Gastrocnemius medialis (tissue), 4 donors: ENCODE data around the gene CELF4. TPM values are rescaled to one million over a fixed set of nuclear protein-coding genes. Genes with fewer than 3 reads are reported as not detected.

ENCODE experiments used
- ATAC-seq, 2 donors: fragments of 150-250 bp; one replicate each; pipeline ENCODE4 v1.9.1; 2016
- DNase-seq, 2 donors: peaks; one replicate each; pipeline ENCODE4 v3.0.0-alpha.2; 2019
- H3K27ac ChIP-seq, 4 donors: fragments of 200-600 bp; sonication (generic); 1 replicate in 1 of 4; 2 replicates in 3 of 4; pipeline ENCODE4 v1.5.1; 2016 to 2018; ENCODE audit warnings: mild to moderate bottlenecking in 2 of 4, moderate library complexity in 1 of 4
- H3K27me3 ChIP-seq, 3 donors: fragments of 200-600 bp; sonication (generic) in 2 of 3; 1 replicate in 1 of 3; 2 replicates in 2 of 3; pipeline versions ENCODE4 v1.5.1 to v1.6.0; 2016 to 2019; ENCODE audit warnings: mild to moderate bottlenecking in 1 of 3, moderate library complexity in 1 of 3
- H3K36me3 ChIP-seq, 2 donors: fragments of 200-600 bp; sonication (generic) in 1 of 2; one replicate each; pipeline ENCODE4 v1.5.1; 2017 to 2018
- H3K4me1 ChIP-seq, 2 donors: fragments of 200-600 bp; sonication (generic) in 1 of 2; one replicate each; pipeline ENCODE4 v1.5.1; 2016 to 2017; ENCODE audit warnings: mild to moderate bottlenecking in 2 of 2
- H3K4me3 ChIP-seq, 4 donors: fragments of 200-600 bp; sonication (generic) in 3 of 4; 1 replicate in 1 of 4; 2 replicates in 3 of 4; pipeline ENCODE4 v1.5.1; 2016 to 2019; ENCODE audit warnings: mild to moderate bottlenecking in 2 of 4
- H3K9me3 ChIP-seq, 3 donors: fragments of 200-600 bp; sonication (generic) in 2 of 3; 1 replicate in 1 of 3; 2 replicates in 2 of 3; pipeline ENCODE4 v1.5.1; 2016 to 2019
- CTCF ChIP-seq, 5 experiments: fragments of 450-650 bp in 3 of 5; fragments of 200-600 bp in 2 of 5; sonication (generic) in 2 of 5; IDR thresholded peaks in 4 of 5; conservative IDR thresholded peaks in 1 of 5; 1 replicate in 4 of 5; 2 replicates in 1 of 5; pipeline ENCODE4 v1.5.1; 2016 to 2019; ENCODE audit warnings: antibody characterized with exemption in 5 of 5, mild to moderate bottlenecking in 3 of 5, moderate library complexity in 3 of 5
- POLR2A ChIP-seq, 2 donors: fragments of 450-650 bp; IDR thresholded peaks; one replicate each; pipeline ENCODE4 v1.6.1; 2017; ENCODE audit warnings: antibody characterized with exemption in 2 of 2, mild to moderate bottlenecking in 2 of 2, moderate library complexity in 2 of 2
- in situ Hi-C, 4 donors: fragments of 200-750 bp; cut with MboI; loops; one replicate each; pipeline versions ENCODE4 v1.15.0 to v1.8.0; 2017; ENCODE audit warnings: low sequenced_read_pairs in 4 of 4
- intact Hi-C: fragments of 100-400 bp; cut with DNase I; formaldehyde crosslinking; loops from one replicate; pipeline ENCODE4 v1.15.1; 2023; ENCODE audit warnings: low total_unique reads
- total RNA-seq, 4 donors: library from RNA; depleted of rRNA; stranded (reverse); fragments of >200 nt; gene quantifications; one replicate each; pipeline versions ENCODE4 v1.1.0 to v1.2.3, GENCODE V29; 2016

CELF4 gene
- total RNA-seq, 4 donors from 2014 or later, result not detected

- Histone ChIP-seq H3K9me3 (no peaks in the 10 kb centered on the region), H3K4me3 (peak overlapping the region; percentile 2 to 47 (median 28)), H3K4me1 (peaks cover 0 to 3% of the 10 kb centered on the region in 2 donors), H3K27me3 (peaks cover 46 to 65% (median 60%) of the 10 kb centered on the region in 3 donors), H3K27ac (no peak overlapping the region), H3K36me3 (no peaks in the 10 kb centered on the region)
- no peak for DNase-seq
- peak; percentile 56 to 63 for ATAC-seq
- intact Hi-C loops (no loop called here), in situ Hi-C loops (no loop called here)
- TF ChIP-seq CTCF (IDR thresholded peaks at IDR 0.05 in 4 of 5, conservative IDR thresholded peaks at IDR 0.05 in 1 of 5) (peak in 2 of 5 experiments; percentile 16 to 46), POLR2A (IDR thresholded peaks at IDR 0.05) (no peak)
These were observed 80.4 kb downstream of the CELF4 start for GRCh38 chr18:37484983-37485834.

GRCh38 chr18:37483984-37484819 lies 81.4 kb downstream of the CELF4 start:
- Histone ChIP-seq H3K4me1 (peaks cover 0 to 3% of the 10 kb centered on the region in 2 donors), H3K27me3 (peaks cover 45 to 58% (median 51%) of the 10 kb centered on the region in 3 donors), H3K9me3 (no peaks in the 10 kb centered on the region), H3K27ac (no peak overlapping the region), H3K4me3 (no peak overlapping the region), H3K36me3 (no peaks in the 10 kb centered on the region)
- TF ChIP-seq POLR2A (IDR thresholded peaks at IDR 0.05) (no peak), CTCF (IDR thresholded peaks at IDR 0.05 in 4 of 5, conservative IDR thresholded peaks at IDR 0.05 in 1 of 5) (no peak)
- in situ Hi-C loops, result no loop called here
- no peak for DNase-seq
- ATAC-seq, result no peak
- intact Hi-C loops, result no loop called here

GRCh38 chr18:37483221-37483971 lies 82.2 kb downstream of the CELF4 start:
- no peak overlapping the region for H3K4me3 ChIP-seq
- no peaks in the 10 kb centered on the region for H3K9me3 ChIP-seq
- H3K36me3 ChIP-seq, result no peaks in the 10 kb centered on the region
- in situ Hi-C loops, result no loop called here
- H3K27ac ChIP-seq, result no peak overlapping the region
- ATAC-seq (no peak), DNase-seq (no peak)
- peaks cover 39 to 51% (median 43%) of the 10 kb centered on the region in 3 donors for H3K27me3 ChIP-seq
- H3K4me1 ChIP-seq, result peaks cover 0 to 3% of the 10 kb centered on the region in 2 donors
- TF ChIP-seq POLR2A (IDR thresholded peaks at IDR 0.05) (no peak), CTCF (IDR thresholded peaks at IDR 0.05 in 4 of 5, conservative IDR thresholded peaks at IDR 0.05 in 1 of 5) (no peak)
- intact Hi-C loops, result no loop called here

- no peak for TF ChIP-seq CTCF (IDR thresholded peaks at IDR 0.05 in 4 of 5, conservative IDR thresholded peaks at IDR 0.05 in 1 of 5)
- intact Hi-C loops, result no loop called here
- in situ Hi-C loops, result no loop called here
These were observed 83.2 kb downstream of the CELF4 start for GRCh38 chr18:37482433-37482832.

More at GRCh38 chr18:37482433-37482832, 83.2 kb downstream of the CELF4 start:
- H3K27me3 ChIP-seq, result peaks cover 31 to 41% (median 34%) of the 10 kb centered on the region in 3 donors
- H3K9me3 ChIP-seq, result no peaks in the 10 kb centered on the region
- H3K4me3 ChIP-seq, result no peak overlapping the region
- ATAC-seq, result no peak
- no peaks in the 10 kb centered on the region for H3K36me3 ChIP-seq
- H3K4me1 ChIP-seq, result peaks cover 0 to 3% of the 10 kb centered on the region in 2 donors
- H3K27ac ChIP-seq, result no peak overlapping the region
- DNase-seq, result no peak
